ENCODE measurements around the gene FGD5.

- TF ChIP-seq CTCF (IDR thresholded peaks at IDR 0.05; ENCODE audit: low read length) (no peak), EZH2 (optimal IDR thresholded peaks at IDR 0.05; ENCODE audit: low read depth, low read length) (no peak), EZH2phosphoT487 (IDR thresholded peaks at IDR 0.05; ENCODE audit: low read length) (no peak)
These were observed 124.3 kb downstream of the FGD5 start for GRCh38 chr3:14943042-14943441.
